ENCODE data around the gene RNASE4.

RNASE4 gene

DNA sequence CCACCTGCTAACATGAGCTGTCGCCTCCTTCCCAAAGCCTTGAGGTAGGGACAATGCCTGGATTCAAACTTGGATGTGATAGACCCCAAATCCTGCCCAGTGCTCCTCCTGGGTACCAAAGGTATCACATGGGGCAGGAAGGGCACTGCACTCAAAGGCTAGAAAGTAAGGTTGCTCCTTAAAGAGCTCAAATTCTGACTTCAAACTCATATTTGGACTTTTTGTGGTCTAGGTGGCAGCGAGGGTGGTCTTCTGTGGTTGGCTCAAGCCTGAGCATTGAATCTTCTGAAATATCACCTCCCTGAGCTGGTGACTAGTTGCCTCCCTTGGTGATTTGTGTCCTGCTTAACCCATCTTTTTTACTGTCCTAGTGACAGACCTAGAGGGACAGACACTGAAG lies 8.3 kb upstream of the RNASE4 start:
- DNase-seq, result no peak

DNA sequence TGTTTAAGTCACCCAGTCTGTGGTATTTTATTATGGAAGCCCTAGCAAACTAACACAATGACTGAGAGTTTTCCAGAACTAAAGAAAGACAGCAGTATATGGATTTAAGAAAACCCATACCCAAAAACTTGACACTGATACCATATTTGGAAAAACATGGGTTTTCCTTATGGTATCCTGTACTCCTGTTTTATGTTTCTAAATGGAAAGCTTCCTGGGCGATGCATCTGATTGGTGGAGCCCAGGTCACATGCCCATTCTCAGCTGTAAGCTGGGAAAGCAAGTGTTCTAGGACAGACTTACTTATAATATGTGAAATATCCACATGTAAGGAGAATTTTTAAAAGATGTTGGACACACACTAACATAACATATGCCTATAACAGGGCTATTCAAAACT lies 4.5 kb upstream of the RNASE4 start:
- no peak for DNase-seq

DNA sequence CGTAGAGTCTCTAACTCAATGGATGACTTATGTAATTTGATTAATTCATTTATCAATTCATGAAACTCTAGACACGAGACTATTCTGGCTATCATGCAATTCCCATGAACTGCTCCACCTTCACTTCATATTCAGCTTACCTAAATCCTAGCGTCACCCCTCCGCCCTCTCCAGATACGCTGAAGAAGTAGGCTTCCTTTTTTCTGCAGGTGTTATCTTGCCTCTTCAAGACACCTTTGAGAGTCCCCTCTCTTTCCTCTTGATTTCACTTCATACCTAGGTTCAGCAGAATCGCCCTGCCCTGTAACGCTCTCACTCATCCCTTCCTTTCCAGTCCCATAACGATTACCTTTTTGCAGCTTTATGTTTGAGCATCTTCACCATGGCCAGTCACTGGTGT lies 4.0 kb upstream of the RNASE4 start:
- DNase-seq, result no peak

DNA sequence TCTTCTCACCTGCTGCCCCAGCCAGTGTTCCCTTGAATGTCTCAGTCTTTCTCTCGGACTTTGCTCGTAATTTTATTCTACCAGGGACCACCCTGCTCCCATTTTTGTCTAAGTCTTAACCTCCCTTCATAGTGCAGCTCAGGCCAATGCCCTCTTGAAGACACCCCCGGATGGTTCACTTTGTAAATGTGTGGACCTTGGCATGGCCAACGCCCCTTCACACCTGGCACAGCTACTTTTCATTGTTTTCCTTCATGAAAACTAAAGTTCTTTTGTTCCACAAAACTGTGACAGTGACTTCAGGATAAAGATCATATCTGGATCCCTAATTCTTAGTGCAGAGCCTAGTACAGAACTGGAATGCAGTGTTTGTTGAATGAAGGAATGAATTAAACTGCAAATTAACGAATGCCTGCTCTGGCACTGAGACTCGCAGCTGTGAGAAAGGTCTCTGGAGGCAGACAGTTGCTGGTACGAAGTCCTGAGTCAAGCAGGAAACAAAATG lies 3.5 kb upstream of the RNASE4 start:
- DNase-seq, result no peak

DNA sequence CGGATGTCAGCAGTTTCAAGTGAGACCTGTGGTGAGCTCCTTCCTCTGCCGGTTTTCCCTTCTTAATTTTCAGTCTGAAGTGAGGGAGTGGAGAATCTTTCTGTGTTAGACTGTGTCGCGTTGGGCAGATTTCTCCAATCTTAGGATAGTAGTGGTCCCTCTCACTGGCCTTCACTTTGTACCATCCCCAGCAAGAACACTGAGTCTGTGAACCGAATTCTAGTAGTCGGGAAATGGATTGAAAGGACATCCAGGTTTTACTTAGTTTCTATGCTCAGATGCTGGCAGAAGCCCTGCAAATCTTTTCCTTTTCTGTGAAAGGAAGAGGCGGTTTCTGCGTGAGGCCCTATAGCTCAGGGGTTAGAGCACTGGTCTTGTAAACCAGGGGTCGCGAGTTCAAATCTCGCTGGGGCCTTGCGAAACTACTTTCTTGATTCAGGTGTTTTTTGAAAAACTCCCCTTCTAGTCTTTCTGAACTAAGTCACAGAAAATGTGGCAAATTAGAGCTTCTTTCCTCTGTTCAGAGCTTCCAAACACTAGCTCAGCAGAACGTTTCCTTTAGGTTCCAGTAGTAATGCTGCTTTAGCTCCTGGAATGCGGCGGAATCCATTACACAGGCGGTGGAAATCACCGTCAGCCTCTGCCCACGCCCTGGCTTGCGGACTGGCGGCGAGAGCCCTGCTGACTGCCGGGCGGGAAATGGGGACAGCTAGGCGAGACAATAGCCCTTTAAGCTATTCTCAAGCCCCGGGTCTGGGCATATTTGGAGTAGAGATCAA lies 2.8 kb upstream of the RNASE4 start:
- DNase-seq, result peak; percentile 53

DNA sequence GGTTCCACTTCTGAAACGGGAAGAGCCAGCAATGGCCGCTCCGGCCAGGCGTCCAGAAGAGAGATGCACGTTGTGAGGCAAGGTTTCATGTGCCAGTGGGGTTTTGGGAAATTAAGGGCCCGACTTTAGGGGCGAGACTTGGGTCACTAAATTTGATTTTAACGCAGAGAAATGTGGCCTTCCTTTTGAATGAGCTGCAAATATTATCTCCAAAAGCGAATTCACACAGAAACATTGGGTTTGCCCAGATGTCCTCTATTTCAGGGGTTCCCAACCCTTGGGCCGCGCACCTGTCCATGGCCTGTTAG lies 2.3 kb upstream of the RNASE4 start:
- DNase-seq, result no peak

DNA sequence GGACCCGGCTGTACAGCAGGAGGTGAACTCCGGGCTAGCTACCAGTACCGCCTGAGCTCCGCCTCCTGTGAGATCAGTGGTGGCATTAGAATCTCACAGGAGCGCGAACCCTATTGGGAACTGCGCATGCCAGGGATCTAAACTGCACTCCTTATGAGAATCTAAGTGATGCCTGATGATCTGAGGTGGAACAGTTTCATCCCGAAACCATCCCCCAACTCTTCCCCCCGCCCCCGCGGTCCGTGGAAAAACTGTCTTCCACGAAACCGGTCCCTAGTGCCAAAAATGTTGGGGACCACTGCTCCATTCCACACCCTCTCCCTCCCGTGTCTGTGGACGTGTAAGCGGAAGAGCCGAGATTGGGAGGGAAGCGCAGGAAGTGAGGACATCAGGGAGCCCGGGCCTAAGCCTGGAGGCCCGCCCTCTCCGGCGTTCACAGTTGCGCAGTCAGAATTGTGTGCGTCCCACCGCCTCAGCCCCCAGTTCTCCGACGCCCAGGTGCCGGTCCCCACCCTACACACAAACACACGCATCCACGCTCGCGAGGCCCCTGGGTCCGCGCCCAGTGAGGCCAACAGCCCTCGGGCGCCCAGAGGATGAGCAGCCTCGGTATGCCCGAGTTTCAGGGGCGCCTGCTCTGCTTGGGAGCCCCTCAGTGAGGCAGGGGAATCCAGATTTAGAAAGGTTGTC lies 1.8 kb upstream of the RNASE4 start:
- peak; percentile 99 for DNase-seq

DNA sequence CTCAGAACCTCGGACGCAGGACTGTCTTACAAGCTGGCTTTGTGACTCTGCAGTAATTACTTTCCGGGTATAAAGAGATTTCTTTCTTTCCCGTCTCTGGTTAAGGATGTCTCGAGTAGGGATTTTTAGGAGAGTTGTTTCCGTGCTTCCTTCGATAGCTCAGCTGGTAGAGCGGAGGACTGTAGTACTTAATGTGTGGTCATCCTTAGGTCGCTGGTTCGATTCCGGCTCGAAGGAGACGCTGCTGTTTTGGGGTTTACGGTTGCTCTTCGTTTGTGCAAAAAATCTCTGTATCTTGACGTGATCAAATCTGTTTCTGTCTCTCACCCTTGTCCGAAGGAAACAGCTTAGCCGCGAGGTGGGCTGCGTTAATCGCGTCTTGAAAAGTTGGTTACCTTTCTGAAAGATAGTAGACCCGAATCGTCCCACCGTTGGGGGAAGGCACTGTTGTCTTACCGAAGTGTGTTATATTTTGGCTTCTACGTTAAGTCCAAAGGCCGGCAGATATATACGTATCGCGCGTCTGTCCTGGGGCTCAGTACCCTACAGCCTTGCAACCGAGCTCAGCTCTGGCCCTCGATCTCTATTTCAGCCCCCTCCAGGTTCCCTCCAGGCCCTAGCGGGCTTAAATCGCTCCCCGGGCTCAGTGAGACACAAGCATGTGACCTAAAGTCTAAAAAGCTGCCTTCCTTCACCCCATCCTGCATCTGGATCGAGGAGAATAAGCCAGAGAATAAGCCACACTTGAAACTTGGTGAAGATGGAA lies 1.1 kb upstream of the RNASE4 start:
- DNase-seq, result peak; percentile 74

DNA sequence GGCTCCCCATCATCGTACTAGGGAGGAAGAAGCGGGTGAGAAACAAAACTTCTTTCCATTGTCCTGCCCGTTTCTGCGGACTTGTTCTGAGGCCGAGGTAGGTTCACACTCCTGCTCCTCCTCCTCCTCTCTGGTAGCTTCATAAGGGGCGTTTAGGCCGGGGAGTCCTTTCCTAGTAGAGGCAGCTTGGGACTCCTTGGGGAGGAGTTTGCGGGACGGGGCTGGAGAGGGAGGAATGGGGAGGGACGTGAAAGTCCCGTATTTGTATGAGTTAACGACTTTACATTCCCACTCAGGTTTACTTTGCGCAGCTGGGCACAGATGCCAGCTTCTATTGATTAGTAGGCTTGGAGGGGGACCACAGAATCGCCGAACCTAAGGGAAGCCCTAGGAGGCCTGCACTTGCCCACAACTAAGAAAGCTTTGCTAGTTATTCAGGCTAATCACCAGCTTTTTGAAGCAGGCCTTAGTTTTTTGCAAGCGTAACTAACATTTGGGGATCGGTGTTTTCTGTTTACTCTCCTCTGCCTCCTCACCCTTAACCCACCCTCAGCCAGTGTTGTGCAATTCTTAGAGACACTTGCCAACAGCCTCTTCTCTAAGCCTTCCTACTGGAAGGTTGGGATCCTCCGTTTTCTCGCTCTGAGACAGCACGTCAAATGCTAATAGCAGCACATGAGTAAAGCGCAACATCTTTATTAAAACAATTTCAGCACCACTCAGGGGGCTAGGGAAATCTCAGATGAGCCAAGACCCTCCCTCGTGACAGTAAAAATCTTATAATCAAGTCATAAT lies 499 bp downstream of the RNASE4 start:
- DNase-seq, result no peak

DNA sequence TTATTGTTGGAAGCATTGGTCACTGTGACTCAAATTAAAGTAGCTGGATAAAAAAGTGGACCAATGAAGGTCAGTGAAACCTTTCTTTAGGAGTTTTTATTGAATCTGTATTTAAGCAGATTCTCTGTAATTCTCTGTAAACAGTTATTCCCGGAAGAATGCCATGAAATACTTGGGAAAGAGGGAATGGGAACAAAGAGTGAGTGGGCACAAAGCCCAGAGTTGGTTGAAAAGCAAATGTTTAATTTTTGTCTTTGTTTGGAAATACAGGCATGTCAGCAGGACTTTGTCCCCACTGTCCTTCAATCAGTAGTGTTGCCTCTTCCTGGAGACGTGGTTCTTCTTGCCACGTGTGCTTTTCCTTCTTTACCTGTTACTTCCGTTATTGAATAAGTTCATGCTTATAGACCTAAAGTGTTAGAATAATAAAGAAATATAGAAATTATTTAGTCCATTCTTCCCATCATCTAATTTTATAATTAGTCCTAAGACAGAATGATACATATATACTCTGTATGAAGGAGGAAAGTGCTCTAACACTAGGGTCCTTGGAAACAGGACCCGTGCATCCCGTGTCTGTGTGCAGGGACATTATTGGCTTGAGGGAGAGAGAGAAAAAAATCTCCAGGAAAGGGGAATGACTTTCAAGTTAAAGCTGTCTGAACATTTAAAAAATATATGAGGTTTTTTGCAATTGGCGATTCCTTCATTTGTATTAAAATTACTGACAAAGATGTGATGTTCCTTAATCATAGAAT lies 2.2 kb downstream of the RNASE4 start:
- DNase-seq, result no peak

DNA sequence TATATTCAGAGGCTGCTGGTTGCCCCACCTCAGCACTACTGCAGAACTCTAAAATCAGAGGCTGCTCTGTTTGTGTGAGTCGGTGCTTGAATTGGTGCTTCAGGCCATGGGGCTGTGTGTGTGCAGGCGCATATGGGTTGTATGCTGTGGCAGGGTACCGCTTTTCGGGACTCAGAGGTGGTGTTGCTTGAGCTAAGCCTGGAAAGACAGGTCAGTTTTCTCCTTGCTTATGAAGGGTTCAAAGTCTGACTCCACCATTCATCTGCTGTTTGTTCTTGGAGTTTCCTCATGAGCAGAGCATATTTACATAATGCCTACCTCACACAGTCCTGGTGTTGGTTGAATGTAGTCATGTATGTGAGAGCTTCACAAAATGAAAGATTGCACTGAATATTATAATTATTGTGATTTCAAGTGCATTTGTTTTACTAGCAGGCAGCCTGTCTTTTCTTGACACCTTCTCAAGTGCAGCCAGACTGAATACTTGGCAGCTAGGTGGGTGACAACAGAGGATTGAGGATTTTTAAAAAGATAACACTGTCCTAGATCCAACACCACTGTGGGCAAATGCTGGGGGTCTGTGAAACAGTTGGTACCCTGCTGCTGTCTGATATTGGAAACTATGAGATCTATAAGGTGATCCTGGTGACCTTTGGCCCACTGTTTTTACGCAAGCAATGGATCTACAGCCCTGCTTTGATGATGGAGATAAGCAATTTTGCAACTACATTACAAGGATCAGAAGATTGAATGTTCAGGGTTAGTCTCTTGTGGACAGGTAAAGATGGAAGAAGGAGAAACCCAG lies 3.2 kb downstream of the RNASE4 start:
- DNase-seq, result no peak

DNA sequence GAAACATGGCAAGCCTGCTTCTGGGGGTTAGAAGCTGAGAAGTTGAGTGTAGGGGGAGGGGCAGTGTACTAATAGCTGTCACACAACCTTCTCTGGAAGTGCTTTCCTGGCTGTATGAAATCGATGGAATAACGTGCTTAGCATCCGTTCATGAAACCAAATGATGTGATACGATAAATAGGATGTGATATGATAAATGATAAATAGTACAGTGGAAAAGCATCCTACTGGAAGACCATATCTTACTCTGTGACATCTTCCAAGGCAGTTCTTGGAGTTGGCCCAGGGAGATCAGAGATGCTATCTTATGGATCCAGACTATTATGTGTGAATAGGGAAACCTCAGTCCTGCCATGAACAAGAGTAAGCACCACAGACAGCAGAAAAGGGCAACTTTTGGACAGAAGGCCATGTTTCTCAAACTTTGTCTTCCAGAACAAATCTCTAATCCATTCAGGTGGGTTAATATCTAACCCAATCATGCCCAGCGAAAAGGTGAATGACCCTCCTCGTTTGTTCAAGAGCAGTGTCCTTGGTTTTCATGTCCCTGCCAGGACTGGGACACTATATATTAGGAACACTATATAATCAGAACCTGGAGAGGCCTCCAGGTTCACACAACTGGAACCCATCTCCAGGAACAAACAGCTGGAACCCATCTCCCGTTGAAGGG lies 3.9 kb downstream of the RNASE4 start, which contains the start of gene ANG:
TSS of gene ANG (plus strand) at position 598 of the 673 bp plus-strand sequence. CDS start 4,801 bp downstream, outside the sequence.
- no peak for DNase-seq

DNA sequence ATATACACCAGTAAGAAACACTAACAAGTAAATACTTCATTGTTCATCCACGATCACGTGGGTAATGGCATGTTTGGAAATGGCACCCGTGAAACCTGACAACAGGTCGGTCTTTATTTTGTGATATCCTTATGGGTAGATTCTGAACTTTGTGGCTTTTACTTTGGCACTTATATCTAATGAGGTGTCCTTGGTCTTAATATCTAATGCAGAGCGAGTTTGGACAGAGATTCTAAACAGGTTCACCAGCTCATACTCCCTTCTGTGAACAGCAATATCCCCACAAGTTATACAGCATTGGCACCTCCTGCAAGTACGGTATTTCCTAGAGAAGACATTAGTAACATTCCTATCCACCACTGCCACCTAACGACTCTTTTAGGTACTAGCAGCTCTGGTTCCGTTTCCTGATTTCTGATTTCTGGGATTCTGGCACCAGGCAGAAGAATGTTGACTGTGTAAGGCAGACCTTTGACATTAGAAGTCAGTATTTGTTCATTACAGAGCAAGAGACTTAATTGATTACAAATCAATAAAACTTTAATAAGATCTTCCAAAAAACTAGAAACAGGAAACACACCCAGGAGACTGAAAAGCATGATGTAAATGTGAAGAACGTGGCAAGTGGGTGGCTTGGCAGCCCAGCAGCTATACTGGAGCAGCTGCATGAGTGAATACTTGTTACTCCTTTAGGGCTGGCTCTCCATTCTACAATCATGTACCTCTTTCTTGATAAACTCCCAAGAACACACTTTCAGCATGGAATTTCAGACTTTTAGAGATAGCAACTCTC lies 6.7 kb downstream of the RNASE4 start:
- DNase-seq, result peak; percentile 73

DNA sequence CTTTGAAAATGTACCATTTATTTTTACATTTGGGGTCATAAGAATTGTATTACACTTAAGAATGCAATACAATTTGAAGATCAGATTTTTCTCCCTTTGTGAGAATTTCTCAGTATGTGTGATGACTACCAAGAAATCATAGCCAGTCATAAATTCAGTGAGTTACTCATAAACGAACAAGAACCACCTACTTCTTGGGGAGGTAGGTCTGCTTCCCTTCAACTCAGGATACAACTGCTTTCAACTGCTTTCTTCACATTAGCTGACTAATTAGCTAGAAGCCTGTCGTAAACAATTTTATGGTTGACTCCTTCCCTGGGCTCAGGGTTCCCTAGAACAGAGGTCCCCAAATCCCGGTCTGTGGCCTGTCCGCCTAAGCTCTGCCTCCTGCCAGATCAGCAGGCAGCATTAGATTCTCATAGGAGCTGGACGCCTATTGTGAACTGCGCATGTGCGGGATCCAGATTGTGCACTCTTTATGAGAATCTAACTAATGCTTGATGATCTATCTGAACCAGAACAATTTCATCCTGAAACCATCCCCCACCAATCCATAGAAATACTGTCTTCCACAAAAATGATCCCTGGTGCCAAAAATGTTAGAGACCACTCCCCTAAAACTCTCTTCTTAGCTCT lies 7.9 kb downstream of the RNASE4 start:
- DNase-seq, result no peak

DNA sequence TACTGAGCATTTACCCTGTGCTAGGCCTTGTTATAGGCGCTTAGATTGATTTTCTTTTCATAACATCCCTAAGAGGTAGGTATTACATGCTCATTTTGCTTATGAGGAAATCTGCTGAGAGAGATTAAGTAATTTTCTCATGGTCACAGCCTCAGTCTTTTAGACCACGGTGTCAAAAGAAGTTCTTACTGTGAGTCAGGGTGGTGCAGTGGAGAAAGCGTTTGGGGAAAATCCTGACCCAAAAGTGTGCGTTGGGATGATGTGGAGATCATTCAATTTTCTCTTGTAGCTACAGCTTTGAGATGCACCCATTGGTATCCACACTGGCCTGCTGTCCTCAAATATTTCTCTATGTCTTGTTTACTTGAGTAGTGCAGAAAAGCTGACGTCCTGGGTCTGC lies 12.4 kb downstream of the RNASE4 start:
- no peak for DNase-seq

DNA sequence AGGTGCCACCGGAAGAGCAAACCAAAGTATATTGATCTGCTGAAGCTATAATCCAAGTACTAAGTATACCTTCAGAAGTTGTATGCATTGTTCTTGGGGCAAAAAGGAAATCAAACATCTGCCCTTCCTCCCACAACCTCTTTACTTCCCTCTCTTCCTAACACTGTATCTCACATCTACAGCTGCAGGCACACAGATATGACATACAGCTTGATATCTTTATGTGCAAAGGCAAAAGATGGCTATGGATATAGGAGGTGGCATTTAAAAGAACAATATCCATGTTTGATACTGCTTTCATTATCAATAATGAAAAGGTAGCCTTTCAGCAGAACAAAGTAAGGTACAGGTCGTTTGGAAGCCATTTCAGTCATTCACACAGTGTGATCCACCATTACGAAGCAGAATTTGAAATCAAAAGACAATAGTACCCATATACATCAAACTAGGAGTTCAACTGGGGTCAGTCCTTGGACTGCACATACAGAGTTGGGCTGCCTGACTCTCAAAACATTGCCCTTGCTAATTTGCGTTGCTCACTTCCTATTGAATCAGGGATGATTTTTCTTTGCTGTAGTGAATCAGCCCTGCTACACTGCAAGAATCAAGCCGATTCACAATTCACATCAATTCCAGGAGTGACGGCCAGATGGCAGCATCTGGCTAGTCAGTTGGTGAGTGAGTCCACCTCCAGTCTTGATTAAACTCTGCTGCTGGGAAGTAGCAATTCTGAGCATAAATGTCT lies 13.1 kb downstream of the RNASE4 start:
- peak; percentile 37 for DNase-seq

DNA sequence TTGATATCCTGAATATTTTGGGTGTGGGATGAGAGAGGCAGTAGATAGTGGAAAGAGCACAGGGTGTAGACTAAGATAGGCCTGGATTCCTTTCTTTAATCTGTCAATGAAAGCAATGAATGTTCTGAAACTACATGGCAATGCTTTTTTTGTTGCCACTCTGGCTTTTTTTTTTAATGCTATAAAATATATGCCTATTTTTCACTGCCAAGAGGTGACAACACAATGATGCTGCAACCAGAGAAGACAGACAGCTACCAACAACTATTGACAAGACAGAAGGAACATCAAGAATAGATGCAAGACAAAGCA lies 13.6 kb downstream of the RNASE4 start:
- DNase-seq, result no peak

DNA sequence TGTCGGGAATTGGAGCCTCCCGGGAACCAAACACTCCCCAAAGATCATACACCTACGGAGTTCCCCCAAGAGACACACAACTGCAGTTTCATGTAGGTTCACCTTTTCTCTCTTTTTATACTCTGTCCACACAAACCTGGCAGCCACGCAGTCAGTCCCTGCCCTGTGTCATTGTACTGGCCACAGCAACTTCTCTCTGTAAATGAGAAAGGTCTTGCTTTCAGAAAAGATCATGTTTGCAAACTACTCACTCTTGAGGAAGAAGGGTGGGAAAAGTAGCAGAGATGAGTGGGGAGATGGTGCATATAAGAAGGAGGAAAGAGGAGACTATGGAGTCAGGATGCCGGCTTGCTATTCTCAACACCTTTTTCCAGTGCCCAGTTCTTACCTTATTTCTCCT lies 14.6 kb downstream of the RNASE4 start:
- no peak for DNase-seq

DNA sequence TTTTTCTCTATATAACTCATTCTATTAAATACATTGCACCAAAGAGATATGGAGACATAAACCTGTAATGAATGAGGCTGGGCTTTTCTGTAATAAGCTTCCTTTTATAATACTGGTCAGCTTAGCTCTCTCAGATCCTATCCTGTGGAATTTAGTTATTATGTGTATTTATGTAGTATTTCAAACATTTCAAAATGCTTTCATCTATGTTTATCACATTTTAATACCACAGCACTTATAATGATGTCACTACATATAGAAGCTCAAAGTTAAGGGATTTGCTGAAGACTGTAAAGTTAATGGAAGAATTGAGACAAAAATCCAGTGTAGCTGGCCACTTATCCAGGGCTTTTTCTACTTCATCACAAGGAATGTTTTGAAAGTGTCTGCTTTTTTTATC lies 15.6 kb downstream of the RNASE4 start:
- DNase-seq, result no peak
